Measurements from ENCODE around the gene ISG15.
"Not testable (repeated sequence)": the region's sequence is repeated elsewhere in the genome, so short reads cannot be mapped to it uniquely, and the experiment has no call there.

ISG15 gene

GRCh38 chr1:1047407-1047806 is 34.1 kb downstream of the ISG15 start:
- DNase-seq: no peak

GRCh38 chr1:1047963-1048362 is 34.7 kb downstream of the ISG15 start:
- DNase-seq: no peak

DNA sequence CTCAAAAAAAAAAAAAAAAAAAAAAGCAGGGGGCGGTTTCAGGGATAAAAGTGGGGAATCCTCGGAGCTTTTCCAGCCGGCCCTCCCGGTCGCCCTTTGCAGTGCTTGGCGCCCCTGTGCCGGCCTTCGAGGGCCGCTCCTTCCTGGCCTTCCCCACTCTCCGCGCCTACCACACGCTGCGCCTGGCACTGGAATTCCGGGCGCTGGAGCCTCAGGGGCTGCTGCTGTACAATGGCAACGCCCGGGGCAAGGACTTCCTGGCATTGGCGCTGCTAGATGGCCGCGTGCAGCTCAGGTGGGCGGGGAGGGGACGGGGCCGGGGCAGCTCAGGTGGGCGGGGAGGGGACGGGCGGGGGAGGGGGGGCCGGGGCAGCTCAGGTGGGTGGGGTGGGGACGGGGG is 35.5 kb downstream of the ISG15 start:
- DNase-seq: no peak

GRCh38 chr1:1049318-1050165 is 36.2 kb downstream of the ISG15 start:
- no peak for DNase-seq

- no peak for DNase-seq
Measured at GRCh38 chr1:1050577-1051052, 37.3 kb downstream of the ISG15 start.

GRCh38 chr1:1051127-1051810 is 38.0 kb downstream of the ISG15 start:
- no peak for DNase-seq

- no peak for DNase-seq
Measured at GRCh38 chr1:1052003-1052840, 38.9 kb downstream of the ISG15 start.

DNA sequence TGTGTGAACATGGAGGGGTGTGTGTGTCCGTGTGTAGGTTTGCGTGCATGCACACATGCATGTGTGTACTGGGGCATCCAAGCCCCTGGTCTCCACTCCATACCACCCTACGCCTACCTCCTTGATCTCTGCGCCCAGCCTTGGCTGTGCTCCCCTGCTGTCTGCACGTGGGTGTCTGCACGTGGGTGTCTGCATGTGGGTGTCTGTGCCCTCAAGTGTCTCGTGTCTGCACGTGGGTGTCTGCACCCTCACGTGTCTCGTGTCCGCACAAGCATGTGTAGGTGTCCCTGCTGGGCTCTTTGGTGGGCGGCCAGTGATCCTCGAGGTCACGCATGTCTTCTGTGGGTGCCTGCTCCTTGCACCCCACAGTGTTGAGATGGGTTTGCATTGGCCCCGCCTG is 39.7 kb downstream of the ISG15 start:
- no peak for DNase-seq

- DNase-seq: no peak
Measured at GRCh38 chr1:1053682-1054081, 40.4 kb downstream of the ISG15 start.

DNA sequence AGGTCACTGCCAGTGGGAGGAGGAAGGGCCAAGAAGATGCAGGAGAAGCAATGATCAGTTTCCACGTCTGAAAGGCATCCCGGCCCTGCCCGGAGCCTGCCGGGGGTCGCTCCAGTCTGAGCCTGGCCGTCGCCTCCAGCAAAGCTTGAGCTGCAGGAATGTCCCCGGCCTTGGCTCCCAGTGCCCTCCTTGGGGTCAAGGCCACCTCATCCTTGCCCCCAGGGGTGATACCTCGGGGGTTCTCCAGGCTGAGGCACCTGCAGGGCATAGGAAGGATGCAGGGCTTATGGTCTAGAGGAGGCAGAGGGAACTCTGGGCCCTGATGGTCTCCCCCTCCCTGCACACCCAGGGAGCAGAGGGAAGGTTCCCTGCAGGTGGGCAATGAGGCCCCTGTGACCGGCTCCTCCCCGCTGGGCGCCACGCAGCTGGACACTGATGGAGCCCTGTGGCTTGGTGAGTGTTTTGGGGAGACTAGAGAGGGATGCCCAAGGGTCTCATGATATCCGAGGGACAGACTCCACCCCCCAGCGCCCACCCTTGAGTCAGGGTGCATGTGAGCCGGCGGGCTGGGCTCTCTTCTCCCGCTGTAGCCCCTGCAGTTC is 40.9 kb downstream of the ISG15 start:
- no peak for DNase-seq

- no peak for DNase-seq
Measured at GRCh38 chr1:1054971-1055370, 41.7 kb downstream of the ISG15 start.

DNA sequence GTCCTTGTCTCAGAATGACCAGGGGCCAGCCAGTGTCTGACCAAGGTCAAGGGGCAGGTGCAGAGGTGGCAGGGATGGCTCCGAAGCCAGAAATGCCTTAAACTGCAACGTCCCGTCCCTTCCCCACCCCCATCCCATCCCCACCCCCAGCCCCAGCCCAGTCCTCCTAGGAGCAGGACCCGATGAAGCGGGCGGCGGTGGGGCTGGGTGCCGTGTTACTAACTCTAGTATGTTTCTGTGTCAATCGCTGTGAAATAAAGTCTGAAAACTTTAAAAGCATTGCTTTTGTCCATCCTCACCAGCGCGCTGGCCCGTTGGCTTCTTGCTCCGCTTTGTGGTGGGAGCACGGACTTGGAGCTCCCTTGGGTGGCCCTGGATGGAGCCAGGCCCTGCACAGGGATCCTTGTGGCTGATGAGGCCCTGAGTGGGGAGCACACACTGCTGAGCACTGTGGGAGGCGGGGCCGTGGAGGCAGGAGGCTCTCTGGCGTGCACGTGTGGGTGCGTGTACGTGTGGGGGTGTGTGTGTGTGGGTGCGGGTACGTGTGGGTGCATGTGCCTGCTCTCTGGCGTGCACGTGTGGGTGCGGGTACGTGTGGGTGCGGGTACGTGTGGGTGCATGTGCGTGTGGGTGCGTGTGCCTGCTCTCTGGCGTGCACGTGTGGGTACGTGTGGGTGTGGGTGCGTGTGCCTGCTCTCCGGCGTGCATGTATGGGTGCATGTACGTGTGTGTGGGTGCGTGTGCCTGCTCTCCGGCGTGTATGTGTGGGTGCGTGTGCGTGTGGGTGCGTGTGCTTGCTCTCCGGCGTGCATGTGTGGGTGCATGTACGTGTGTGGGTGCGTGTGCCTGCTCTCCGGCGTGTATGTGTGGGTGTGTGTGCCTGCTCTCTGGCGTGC is 42.8 kb downstream of the ISG15 start:
- DNase-seq: no peak

DNA sequence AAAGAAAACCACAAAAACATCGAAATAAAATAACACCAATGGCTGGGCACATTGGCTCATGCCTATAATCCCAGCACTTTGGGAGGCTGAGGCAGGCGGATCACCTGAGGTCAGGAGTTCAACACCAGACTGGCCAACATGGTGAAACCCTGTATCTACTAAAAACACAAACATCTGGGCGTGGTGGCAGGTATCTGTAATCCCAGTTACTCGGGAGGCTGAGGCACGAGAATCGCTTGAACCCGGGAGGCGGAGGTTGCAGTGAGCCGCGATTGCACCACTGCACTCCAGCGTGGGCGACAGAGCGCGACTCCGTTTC is 44.4 kb downstream of the ISG15 start:
- not testable (repeated sequence) for DNase-seq

GRCh38 chr1:1058088-1058905 is 45.0 kb downstream of the ISG15 start:
- DNase-seq: no peak

GRCh38 chr1:1058921-1059493 is 45.7 kb downstream of the ISG15 start:
- DNase-seq: no peak

DNA sequence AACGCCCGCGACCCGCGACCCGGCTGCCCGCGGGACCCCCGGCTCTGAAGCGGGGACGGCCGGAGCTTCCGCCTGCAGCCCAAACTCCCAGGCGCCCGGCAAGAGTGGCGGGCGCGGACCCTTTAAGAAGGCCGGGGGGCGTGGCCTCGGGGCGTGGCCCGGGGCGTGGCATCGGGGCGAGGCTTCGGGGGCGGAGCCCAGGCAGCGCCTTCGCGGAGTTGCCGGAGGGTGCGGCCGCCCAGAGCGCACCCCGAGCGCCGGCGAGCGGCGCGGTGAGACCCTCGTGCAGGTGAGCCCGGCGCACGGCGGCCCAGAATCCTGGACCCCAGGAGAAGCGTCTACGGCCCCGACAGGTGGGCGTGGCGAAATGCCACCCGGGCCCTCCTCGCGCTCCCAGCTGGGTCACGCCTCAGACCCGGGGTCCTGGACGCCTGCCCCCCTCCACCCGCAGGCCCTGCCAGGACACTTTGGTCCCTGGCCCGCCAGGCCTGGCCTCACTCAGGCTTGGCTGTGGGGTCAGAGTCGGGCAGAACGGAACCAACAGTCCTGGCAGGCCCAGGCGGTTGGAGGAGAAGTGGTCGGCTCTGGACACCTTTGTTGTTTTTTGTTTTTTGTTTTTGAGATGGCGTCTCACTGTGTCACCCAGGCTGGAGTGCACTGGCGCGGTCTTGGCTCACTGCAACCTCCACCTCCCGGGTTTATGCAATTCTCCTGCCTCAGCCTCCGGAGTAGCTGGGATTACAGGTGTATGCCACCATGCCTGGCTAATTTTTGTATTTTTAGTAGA is 46.4 kb downstream of the ISG15 start:
- peak; percentile 50 to 66 for DNase-seq

DNA sequence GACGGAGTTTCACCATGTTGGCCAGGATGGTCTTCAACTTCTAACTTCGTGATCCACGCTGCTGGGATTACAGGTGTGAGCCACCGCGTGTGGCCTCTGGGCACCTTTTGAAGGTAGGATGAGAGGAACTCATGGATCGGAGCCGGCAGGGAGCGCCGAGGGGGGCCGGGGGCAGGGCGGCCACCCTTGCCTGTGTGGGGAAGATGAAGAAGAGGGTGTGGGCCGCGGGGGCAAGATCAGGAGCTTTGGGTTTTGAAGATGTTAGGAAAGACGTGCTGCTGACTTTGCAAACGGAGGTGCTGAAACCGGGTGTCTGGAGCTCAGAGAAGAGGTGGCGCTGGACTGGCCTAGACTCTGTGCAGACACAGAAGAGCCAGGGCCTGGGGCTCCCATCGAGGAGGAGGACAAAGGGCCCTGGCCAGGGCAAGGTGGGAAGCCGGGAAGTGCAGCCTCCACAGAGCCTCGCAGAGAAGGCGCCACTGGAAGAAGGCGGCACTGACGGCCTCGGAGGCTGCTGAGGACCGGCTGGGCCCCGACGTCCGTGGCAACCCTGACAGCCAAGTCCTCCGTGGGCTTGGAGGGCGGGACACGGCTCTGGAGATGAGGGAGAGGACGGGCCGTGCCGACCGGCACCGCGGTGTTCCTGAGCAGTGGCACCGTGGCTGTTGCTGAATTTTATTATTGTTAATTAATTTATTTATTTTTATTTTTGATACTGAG is 47.1 kb downstream of the ISG15 start:
- DNase-seq: no peak

DNA sequence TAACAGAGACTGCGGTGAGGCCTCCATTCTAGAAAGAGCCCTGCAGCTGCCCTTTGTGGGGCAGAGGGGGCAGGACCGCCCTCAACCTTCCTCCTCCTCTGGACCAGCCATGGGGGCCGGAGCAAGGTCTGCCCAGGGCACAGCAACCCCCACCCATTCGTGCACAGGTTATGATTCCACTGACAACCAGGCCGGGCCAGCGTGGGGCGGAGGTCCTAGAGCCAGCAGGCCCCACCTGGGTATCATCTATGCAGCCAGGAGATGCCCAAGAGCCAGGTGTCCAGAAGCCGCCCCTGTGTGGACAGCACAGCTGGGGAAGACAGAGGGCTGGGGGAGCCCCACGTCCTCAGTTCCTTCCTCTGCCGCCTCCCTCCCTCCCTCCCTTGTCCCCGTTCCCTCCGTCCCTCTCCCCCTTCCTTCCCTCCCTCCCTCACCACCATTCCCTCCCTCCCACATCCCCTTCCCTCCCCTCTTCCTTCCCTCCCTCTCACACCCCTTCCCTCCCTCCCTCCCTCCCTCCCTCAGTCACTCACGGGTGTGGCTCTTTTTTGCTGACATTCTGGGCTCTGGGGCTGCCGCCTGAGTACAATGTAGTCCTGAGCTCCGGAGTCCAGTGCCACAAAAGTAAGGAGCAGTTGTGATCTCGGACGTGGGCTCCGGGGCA is 48.5 kb downstream of the ISG15 start:
- DNase-seq: no peak

Measured in AML-193 (cell line).